Progenitor cell of endocrine pancreas (in vitro differentiated cells): ENCODE measurements around the gene PALLD. TPM values are rescaled to one million over a fixed set of nuclear protein-coding genes. Genes with fewer than 3 reads are reported as not detected.

ENCODE experiments used
- DNase-seq: peaks from one replicate; pipeline ENCODE4 v3.0.0; 2021; ENCODE audit warnings: low spot score; ENCODE audit not compliant: unreplicated experiment
- H3K27ac Mint-ChIP-seq: 2 replicates; pipeline ENCODE4 v1.8.0; 2021; ENCODE audit warnings: mild to moderate bottlenecking, moderate library complexity, mixed read lengths
- H3K27me3 Mint-ChIP-seq: 2 replicates; pipeline ENCODE4 v1.8.0; 2021; ENCODE audit warnings: mixed read lengths
- H3K36me3 Mint-ChIP-seq: 2 replicates; pipeline ENCODE4 v1.8.0; 2022; ENCODE audit warnings: mixed read lengths; ENCODE audit not compliant: insufficient read depth
- H3K4me1 Mint-ChIP-seq: 2 replicates; pipeline ENCODE4 v1.8.0; 2021; ENCODE audit warnings: low read depth, mixed read lengths
- H3K4me3 Mint-ChIP-seq: 2 replicates; pipeline ENCODE4 v1.8.0; 2021; ENCODE audit warnings: low read depth, mild to moderate bottlenecking, moderate library complexity, mixed read lengths
- H3K9me3 Mint-ChIP-seq: 2 replicates; pipeline ENCODE4 v1.8.0; 2021; ENCODE audit warnings: low read depth, mixed read lengths
- CTCF ChIP-seq: fragments of 200-600 bp; sonication (generic); IDR thresholded peaks from one replicate; pipeline ENCODE4 v1.5.0; 2021; ENCODE audit warnings: antibody characterized with exemption, mild to moderate bottlenecking; ENCODE audit not compliant: unreplicated experiment
- total RNA-seq: library from RNA; stranded (reverse); gene quantifications from 2 replicates; pipeline ENCODE4 v1.2.1, GENCODE V29; 2021

The PALLD gene
- total RNA-seq, 1 donor from 2014 or later: 43.2 TPM

DNA sequence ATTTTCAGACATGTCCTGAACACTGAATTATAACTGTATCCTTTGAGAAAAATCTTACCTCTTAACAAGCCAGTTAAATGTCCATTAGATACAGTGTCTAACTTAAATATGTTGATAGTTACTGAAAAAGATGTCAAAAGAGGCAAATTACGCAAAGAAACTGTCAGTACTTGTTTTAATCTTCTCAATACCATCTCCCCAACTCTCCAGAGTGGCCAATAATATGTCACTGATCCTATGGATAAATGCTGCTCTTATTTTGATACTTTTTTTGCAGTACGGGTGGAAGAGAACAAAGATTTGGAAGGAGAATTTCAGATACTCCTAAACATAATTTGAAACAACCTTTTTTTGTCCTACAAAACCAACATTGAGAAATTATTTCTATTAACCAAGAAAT, 320.5 kb downstream of the PALLD start:
- no peaks in the 10 kb centered on the region for H3K36me3 Mint-ChIP-seq
- H3K27ac Mint-ChIP-seq: peak overlapping the region; percentile 91
- no peak for DNase-seq
- H3K4me1 Mint-ChIP-seq: peaks cover 23% of the 10 kb centered on the region
- TF ChIP-seq CTCF: no peak
- peak overlapping the region; percentile 22 for H3K4me3 Mint-ChIP-seq
- H3K27me3 Mint-ChIP-seq: no peaks in the 10 kb centered on the region
- no peaks in the 10 kb centered on the region for H3K9me3 Mint-ChIP-seq

- no peak for TF ChIP-seq CTCF
- H3K36me3 Mint-ChIP-seq: no peaks in the 10 kb centered on the region
- no peak for DNase-seq
- no peak overlapping the region for H3K4me3 Mint-ChIP-seq
- peaks cover 6% of the 10 kb centered on the region for H3K4me1 Mint-ChIP-seq
- H3K9me3 Mint-ChIP-seq: no peaks in the 10 kb centered on the region
- H3K27ac Mint-ChIP-seq: no peak overlapping the region
- H3K27me3 Mint-ChIP-seq: no peaks in the 10 kb centered on the region
Measured at GRCh38 chr4:168822481-168822880, 325.6 kb downstream of the PALLD start.

DNA sequence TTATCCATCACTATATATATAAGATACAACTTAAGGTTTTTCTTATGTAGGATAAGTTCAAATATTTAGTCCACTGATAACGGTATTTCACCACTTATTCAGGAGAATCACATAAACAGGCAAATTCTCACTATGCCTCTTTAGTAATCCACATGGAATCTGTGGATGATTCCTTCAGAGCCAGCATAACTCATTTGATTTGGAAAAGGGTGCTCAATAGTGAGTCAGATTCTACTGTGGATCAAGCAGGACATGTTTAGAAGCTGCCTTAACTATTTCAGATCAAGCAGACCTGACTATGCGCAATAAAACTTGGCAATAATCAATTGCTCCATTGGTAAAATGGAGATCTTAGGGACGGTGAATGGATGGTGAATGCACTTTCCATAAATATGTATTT, 329.1 kb downstream of the PALLD start:
- Mint-ChIP-seq H3K9me3 (no peaks in the 10 kb centered on the region), H3K36me3 (no peaks in the 10 kb centered on the region), H3K27me3 (peaks cover 7% of the 10 kb centered on the region), H3K27ac (no peak overlapping the region), H3K4me3 (no peak overlapping the region), H3K4me1 (peaks cover 1% of the 10 kb centered on the region)
- TF ChIP-seq CTCF: no peak
- no peak for DNase-seq

- Mint-ChIP-seq H3K4me1 (peaks cover 3% of the 10 kb centered on the region), H3K27ac (no peak overlapping the region), H3K4me3 (no peak overlapping the region), H3K36me3 (no peaks in the 10 kb centered on the region), H3K27me3 (peaks cover 10% of the 10 kb centered on the region), H3K9me3 (no peaks in the 10 kb centered on the region)
- DNase-seq: no peak
- no peak for TF ChIP-seq CTCF
Measured at GRCh38 chr4:168826620-168827019, 329.8 kb downstream of the PALLD start.

DNA sequence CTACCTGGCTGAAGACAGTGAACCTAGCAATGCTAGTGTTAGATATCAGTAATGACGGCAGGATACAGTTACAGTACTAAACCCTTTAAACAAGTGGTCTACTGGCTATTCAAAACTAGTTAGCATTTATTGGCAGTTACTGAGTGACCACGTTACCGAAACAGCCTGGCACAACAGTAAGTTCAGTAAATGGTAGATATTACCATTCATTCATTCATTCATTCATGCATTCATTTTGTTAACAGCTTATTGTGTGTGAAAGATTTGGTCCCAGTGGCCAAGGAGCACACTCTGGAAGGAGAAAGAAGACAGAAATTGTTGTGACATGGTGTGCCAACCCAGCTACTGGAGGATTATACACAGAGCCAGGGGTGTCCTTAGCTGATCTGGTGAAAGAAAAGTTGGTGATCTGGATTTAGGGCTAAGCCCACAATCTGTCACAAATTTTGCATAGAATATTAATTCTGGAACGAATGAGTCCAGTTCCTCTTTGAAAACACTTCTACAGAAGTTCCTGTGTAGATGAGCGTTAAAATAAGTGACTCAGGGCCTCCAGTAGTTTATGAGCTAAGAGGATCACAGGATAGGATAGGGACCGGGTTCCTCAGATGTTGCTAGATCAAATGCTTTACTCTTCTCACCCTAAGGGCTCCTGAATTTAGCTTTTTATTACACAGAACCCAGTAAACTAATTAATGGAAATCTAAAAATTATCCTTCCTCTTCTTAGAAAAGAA, 334.1 kb downstream of the PALLD start:
- TF ChIP-seq CTCF: no peak
- H3K9me3 Mint-ChIP-seq: no peaks in the 10 kb centered on the region
- peak overlapping the region; percentile 89 for H3K4me3 Mint-ChIP-seq
- H3K4me1 Mint-ChIP-seq: peaks cover 5% of the 10 kb centered on the region
- DNase-seq: no peak
- H3K27ac Mint-ChIP-seq: no peak overlapping the region
- no peaks in the 10 kb centered on the region for H3K36me3 Mint-ChIP-seq
- peaks cover 15% of the 10 kb centered on the region for H3K27me3 Mint-ChIP-seq
